Measurements from ENCODE around the gene DBX2.
"Not testable (repeated sequence)": the region's sequence is repeated elsewhere in the genome, so short reads cannot be mapped to it uniquely, and the experiment has no call there.

Gene DBX2

DNA sequence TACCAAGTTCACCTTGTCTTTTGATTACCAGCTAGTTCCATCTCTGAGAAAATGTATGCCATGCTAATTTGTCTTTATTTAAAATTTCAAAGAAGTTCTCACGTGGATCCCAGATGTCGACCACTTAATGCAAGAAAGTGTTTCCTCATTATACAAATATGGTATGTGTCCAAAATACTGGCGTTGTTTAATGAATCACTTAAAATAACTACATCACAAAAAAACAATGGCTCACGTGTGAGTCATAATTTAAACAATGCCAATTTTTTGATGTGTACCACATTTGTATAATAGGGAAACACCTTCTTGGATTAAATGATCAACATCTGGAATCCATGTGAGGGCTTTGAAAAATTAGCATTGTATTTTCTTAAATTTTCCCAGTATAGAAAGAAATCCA lies 40.8 kb downstream of the DBX2 start:
- H3K9ac ChIP-seq (ENCODE audit: low read length) = no peak overlapping the region
- no peak overlapping the region for H3K4me3 ChIP-seq (ENCODE audit: low read depth, low read length)
- H3K9me3 ChIP-seq (ENCODE audit: control insufficient read depth, insufficient read depth, low read depth, low read length) = no peaks in the 10 kb centered on the region
- H3K4me1 ChIP-seq (ENCODE audit: control insufficient read depth, insufficient read depth, low read length) = no peaks in the 10 kb centered on the region
- H3K27me3 ChIP-seq (ENCODE audit: control insufficient read depth, insufficient read depth, low read length) = no peaks in the 10 kb centered on the region
- no peaks in the 10 kb centered on the region for H3K36me3 ChIP-seq (ENCODE audit: control insufficient read depth, insufficient read depth, low read length)
- no peak overlapping the region for H3K27ac ChIP-seq (ENCODE audit: low read depth, low read length)

DNA sequence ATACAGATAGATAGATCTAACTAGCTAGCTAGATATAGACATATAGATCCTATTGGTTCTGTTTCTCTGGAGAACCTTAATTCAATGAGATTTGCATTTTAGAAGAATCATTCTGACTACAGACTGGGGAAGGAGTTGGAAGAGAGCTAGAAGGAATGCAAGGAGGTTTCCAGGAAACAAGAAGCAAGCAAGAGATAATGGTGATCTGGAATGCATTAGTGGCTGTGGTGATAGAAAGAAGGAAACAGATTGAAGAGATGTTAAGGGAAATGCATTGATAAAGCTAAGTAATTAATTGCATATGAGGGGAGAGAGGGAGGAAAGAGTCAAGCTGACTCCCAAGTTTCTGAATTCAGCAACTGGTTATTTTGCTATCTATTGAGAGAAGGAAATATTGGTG lies 42.7 kb downstream of the DBX2 start:
- no peaks in the 10 kb centered on the region for H3K9me3 ChIP-seq (ENCODE audit: control insufficient read depth, insufficient read depth, low read depth, low read length)
- H3K27ac ChIP-seq (ENCODE audit: low read depth, low read length) = no peak overlapping the region
- no peaks in the 10 kb centered on the region for H3K27me3 ChIP-seq (ENCODE audit: control insufficient read depth, insufficient read depth, low read length)
- no peaks in the 10 kb centered on the region for H3K36me3 ChIP-seq (ENCODE audit: control insufficient read depth, insufficient read depth, low read length)
- H3K4me1 ChIP-seq (ENCODE audit: control insufficient read depth, insufficient read depth, low read length) = peaks cover 4% of the 10 kb centered on the region; the same call in 1 of the 2 replicates
- H3K9ac ChIP-seq (ENCODE audit: low read length) = no peak overlapping the region
- no peak overlapping the region for H3K4me3 ChIP-seq (ENCODE audit: low read depth, low read length)

DNA sequence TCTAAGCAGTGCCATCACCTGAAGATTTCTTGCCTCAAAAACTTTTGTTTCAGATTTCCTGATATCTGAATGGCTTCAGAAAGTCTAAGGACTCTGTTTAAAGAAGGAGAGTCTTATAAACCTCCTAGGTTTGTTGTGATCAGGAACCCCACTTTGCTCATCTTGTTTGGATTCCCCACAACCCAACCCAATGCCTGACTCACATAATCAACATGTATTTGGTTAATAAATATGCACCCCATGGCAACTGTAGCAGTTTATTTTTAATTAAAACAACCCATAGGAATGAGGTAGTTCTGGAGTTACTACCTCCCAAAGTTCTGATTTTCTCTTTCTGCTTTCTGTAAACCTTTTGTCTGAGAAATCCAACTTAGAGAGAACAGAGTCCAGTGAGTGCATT lies 51.5 kb downstream of the DBX2 start:
- no peak overlapping the region for H3K27ac ChIP-seq (ENCODE audit: low read depth, low read length)
- H3K4me3 ChIP-seq (ENCODE audit: low read depth, low read length) = no peak overlapping the region
- no peaks in the 10 kb centered on the region for H3K27me3 ChIP-seq (ENCODE audit: control insufficient read depth, insufficient read depth, low read length)
- no peaks in the 10 kb centered on the region for H3K36me3 ChIP-seq (ENCODE audit: control insufficient read depth, insufficient read depth, low read length)
- H3K4me1 ChIP-seq (ENCODE audit: control insufficient read depth, insufficient read depth, low read length) = peaks cover 4% of the 10 kb centered on the region; the same call in 1 of the 2 replicates
- H3K9me3 ChIP-seq (ENCODE audit: control insufficient read depth, insufficient read depth, low read depth, low read length) = no peaks in the 10 kb centered on the region
- H3K9ac ChIP-seq (ENCODE audit: low read length) = no peak overlapping the region

DNA sequence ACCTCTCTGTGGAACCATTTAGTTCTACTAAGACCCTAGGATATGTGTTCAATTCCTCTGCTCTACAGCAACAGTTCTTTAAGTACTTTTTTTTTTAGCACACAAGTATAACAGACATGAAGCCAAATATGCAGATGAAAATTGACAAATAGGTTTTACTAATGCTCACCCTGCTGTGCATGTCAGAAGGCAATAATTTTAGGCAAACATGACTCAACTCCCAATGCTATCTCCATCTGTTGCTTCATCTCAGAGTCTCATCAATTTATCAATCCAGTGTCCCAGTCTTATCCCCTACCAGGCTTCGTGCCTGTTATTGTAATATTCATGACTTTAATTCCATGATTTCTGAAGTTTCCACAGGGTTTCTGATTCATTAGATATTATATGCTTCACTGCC lies 57.7 kb downstream of the DBX2 start:
- Histone ChIP-seq H3K27ac (ENCODE audit: low read depth, low read length) (no peak overlapping the region), H3K27me3 (ENCODE audit: control insufficient read depth, insufficient read depth, low read length) (0 out of 2 replicates have a peak, but pooled peaks cover 3% of the 10 kb centered on the region), H3K4me1 (ENCODE audit: control insufficient read depth, insufficient read depth, low read length) (no peaks in the 10 kb centered on the region), H3K9me3 (ENCODE audit: control insufficient read depth, insufficient read depth, low read depth, low read length) (no peaks in the 10 kb centered on the region), H3K36me3 (ENCODE audit: control insufficient read depth, insufficient read depth, low read length) (no peaks in the 10 kb centered on the region), H3K4me3 (ENCODE audit: low read depth, low read length) (no peak overlapping the region), H3K9ac (ENCODE audit: low read length) (no peak overlapping the region)

DNA sequence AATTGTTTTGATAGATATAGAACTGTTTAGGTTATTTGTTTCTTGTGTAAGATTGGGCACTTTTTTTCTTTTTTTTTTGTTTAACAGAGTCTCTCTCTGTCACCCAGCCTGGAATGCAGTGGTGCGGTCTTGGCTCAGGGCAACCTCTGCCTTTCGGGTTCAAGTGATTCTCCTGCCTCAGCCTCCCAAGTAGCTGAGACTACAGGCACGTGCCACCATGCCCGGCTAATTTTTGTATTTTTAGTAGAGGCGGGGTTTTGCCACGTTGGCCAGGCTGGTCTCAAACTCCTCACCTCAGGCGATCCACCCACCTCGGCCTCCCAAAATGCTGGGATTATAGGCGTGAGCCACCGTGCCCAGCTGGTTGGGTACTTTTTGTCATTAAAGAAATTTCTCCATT lies 66.0 kb downstream of the DBX2 start:
- H3K9me3 ChIP-seq (ENCODE audit: control insufficient read depth, insufficient read depth, low read depth, low read length); H3K4me1 ChIP-seq (ENCODE audit: control insufficient read depth, insufficient read depth, low read length); H3K9ac ChIP-seq (ENCODE audit: low read length); H3K36me3 ChIP-seq (ENCODE audit: control insufficient read depth, insufficient read depth, low read length); H3K4me3 ChIP-seq (ENCODE audit: low read depth, low read length); H3K27ac ChIP-seq (ENCODE audit: low read depth, low read length); H3K27me3 ChIP-seq (ENCODE audit: control insufficient read depth, insufficient read depth, low read length): not testable (repeated sequence)

DNA sequence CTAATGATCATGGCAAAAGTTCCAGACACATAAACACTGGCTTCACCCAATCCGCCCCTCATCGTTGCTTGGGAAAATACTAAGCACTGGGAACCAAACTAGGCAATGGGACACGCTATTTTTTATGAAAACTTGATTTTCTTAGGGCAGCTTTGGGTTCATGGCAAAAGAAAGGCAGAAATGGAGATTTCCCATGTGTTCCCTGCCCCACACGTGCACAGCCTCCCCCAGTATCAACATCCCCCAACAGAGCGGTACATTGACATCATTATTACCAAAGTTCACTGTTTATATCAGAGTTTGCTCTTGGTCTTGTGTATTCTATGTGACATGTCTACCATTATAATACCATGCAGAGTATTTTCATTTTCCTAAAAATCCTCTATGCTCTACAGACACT lies 71.0 kb downstream of the DBX2 start:
- Histone ChIP-seq H3K27me3 (ENCODE audit: control insufficient read depth, insufficient read depth, low read length) (no peaks in the 10 kb centered on the region), H3K27ac (ENCODE audit: low read depth, low read length) (no peak overlapping the region), H3K4me1 (ENCODE audit: control insufficient read depth, insufficient read depth, low read length) (no peaks in the 10 kb centered on the region), H3K4me3 (ENCODE audit: low read depth, low read length) (no peak overlapping the region), H3K36me3 (ENCODE audit: control insufficient read depth, insufficient read depth, low read length) (no peaks in the 10 kb centered on the region), H3K9ac (ENCODE audit: low read length) (no peak overlapping the region), H3K9me3 (ENCODE audit: control insufficient read depth, insufficient read depth, low read depth, low read length) (no peaks in the 10 kb centered on the region)

DNA sequence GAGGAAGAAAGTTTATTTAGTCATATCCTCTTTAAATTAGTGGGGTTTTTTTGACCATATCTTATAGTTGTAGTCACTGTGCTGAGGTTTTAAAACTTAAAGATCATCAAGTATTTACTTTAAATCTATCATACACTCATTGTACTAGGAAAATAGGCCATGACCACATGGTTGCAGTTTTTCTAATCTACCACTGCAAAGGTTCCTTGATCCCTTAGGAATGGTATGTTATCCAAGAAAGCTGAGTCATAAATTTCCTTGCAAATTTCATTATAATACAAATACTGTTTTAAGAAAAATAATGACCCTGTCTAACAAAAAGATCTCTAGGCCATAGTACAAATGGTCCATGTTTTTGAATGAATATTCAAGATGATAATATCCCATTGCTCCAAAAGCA lies 74.7 kb downstream of the DBX2 start:
- no peaks in the 10 kb centered on the region for H3K27me3 ChIP-seq (ENCODE audit: control insufficient read depth, insufficient read depth, low read length)
- H3K4me1 ChIP-seq (ENCODE audit: control insufficient read depth, insufficient read depth, low read length) = no peaks in the 10 kb centered on the region
- no peaks in the 10 kb centered on the region for H3K9me3 ChIP-seq (ENCODE audit: control insufficient read depth, insufficient read depth, low read depth, low read length)
- no peak overlapping the region for H3K4me3 ChIP-seq (ENCODE audit: low read depth, low read length)
- H3K27ac ChIP-seq (ENCODE audit: low read depth, low read length) = no peak overlapping the region
- H3K9ac ChIP-seq (ENCODE audit: low read length) = no peak overlapping the region
- no peaks in the 10 kb centered on the region for H3K36me3 ChIP-seq (ENCODE audit: control insufficient read depth, insufficient read depth, low read length)

DNA sequence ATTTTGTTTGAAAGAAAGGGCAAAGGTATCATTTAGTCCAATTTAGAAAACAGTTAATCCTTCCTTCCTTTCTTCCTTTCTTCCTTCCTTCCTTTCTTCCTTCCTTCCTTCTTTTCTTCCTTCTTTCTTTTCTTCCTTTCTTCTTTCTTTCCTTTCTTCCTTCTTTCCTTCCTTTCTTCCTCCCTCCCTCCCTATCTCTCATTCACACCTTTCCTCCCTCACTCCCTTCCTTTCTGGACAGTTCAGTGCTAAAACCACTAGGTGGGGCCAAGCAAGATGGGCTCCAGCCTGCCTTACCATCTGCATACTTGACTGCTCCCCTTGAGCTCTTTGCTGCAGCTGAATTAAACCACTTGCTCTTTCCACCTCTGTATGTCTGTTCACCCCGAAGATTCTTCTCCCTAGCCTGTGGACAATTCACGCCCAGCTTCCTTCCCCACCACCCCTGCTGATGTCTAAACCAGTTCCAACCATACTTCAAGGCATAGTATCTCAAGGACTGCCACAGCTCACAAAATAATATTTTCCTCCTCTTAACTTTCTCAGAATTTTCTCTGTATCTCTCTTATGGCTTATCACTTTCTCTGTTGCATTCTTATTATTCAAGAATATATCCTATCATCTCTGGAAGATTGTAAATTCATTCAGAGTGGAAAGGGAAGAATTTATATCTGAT lies 78.0 kb downstream of the DBX2 start:
- Histone ChIP-seq H3K4me1 (ENCODE audit: control insufficient read depth, insufficient read depth, low read length) (no peaks in the 10 kb centered on the region), H3K27me3 (ENCODE audit: control insufficient read depth, insufficient read depth, low read length) (no peaks in the 10 kb centered on the region)

DNA sequence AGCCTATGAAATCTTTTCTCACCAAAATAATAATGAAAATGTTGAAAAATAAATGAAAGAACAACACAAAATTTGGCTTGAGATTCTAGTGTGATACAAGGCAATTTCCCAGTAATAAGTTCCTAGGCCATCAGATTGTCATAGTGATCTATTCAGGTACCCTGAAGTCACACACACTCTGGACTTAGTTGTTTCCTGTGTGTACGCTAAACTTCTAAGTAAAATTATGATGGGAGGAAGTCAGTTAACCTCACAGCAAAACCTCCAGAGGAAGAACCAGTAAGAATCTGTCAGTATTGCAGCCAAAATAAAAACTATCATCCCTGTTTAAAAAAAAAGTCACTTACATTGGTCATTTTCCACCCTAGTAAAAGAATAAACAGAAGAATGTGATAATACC lies 81.9 kb downstream of the DBX2 start:
- H3K9me3 ChIP-seq (ENCODE audit: control insufficient read depth, insufficient read depth, low read depth, low read length) = peaks cover 3% of the 10 kb centered on the region; the same call in 1 of the 2 replicates
- H3K4me1 ChIP-seq (ENCODE audit: control insufficient read depth, insufficient read depth, low read length) = no peaks in the 10 kb centered on the region
- no peaks in the 10 kb centered on the region for H3K36me3 ChIP-seq (ENCODE audit: control insufficient read depth, insufficient read depth, low read length)
- H3K4me3 ChIP-seq (ENCODE audit: low read depth, low read length) = no peak overlapping the region
- no peak overlapping the region for H3K9ac ChIP-seq (ENCODE audit: low read length)
- no peaks in the 10 kb centered on the region for H3K27me3 ChIP-seq (ENCODE audit: control insufficient read depth, insufficient read depth, low read length)
- no peak overlapping the region for H3K27ac ChIP-seq (ENCODE audit: low read depth, low read length)

More for the DNA sequence above, 78.0 kb downstream of the DBX2 start:
- H3K36me3 ChIP-seq (ENCODE audit: control insufficient read depth, insufficient read depth, low read length) = no peaks in the 10 kb centered on the region
- no peak overlapping the region for H3K9ac ChIP-seq (ENCODE audit: low read length)
- H3K4me3 ChIP-seq (ENCODE audit: low read depth, low read length) = no peak overlapping the region
- H3K27ac ChIP-seq (ENCODE audit: low read depth, low read length) = no peak overlapping the region
- H3K9me3 ChIP-seq (ENCODE audit: control insufficient read depth, insufficient read depth, low read depth, low read length) = no peaks in the 10 kb centered on the region
